ENCODE results near the gene THAP4.
"Not testable (repeated sequence)": the region's sequence is repeated elsewhere in the genome, so short reads cannot be mapped to it uniquely, and the experiment has no call there.

THAP4 gene

DNA sequence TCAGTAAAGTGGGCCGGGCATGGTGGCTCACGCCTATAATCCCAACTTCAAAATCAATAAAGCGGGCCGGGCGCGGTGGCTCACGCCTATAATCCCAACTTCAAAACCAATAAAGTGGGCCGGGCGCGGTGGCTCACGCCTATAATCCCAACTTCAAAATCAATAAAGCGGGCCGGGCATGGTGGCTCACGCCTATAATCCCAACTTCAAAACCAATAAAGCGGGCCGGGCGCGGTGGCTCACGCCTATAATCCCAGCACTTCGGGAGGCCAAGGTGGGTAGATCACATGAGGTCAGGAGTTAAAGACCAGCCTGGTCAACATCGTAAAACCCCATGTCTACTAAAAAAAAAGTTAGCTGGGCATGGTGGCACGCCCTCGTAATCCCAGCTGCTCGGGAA, 25.8 kb upstream of the THAP4 start:
- H3K4me1 ChIP-seq (ENCODE audit: insufficient read depth, low read length); H3K27me3 ChIP-seq (ENCODE audit: insufficient read depth, low read length); H3K27ac ChIP-seq (ENCODE audit: low read depth, low read length); H3K9ac ChIP-seq (ENCODE audit: low read depth, low read length); H3K9me3 ChIP-seq (ENCODE audit: insufficient read depth, low read depth, low read length); H3K4me3 ChIP-seq (ENCODE audit: low read length): not testable (repeated sequence)
- WGBS: 91% methylated on average over 24 of the region's 24 CpGs
- H3K36me3 ChIP-seq (ENCODE audit: insufficient read depth, low read length): peaks cover 47% of the 10 kb centered on the region

DNA sequence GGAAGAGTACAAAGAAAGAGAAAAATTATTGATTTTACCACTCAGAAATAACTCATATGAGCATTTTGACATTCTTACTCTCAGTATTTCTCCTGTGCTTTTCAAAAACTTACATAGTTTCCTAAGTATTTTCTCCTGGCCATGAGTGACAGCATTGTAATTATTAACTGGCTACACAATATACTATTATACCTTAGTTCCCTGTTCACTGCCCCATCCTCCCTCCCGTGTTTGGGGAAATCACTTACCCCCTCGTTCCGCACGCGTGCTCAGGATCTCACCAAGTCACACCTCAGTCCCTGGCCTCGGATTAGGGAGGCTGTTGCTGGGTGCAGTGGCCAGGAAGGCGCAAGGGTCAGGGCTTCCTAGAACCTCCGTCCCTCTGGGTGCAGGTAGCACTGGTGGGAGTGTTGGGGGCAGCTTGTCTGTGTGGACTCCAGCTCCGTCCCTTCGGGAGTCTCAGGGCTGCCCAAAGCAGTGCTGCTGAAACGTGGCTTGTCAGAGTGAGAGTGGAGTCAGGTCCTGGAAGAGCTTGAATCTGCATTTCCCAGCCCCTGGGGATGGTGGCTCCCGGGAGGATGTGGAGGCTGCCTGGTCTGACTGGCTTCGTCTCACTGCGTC, 23.7 kb upstream of the THAP4 start:
- Histone ChIP-seq H3K4me3 (ENCODE audit: low read length) (no peak overlapping the region), H3K9me3 (ENCODE audit: insufficient read depth, low read depth, low read length) (no peaks in the 10 kb centered on the region), H3K27me3 (ENCODE audit: insufficient read depth, low read length) (no peaks in the 10 kb centered on the region), H3K9ac (ENCODE audit: low read depth, low read length) (no peak overlapping the region), H3K4me1 (ENCODE audit: insufficient read depth, low read length) (no peaks in the 10 kb centered on the region), H3K36me3 (ENCODE audit: insufficient read depth, low read length) (peaks cover 47% of the 10 kb centered on the region), H3K27ac (ENCODE audit: low read depth, low read length) (no peak overlapping the region)
- 93% methylated on average over 14 of the region's 14 CpGs for WGBS

GRCh38 chr2:241659150-241659739, 22.3 kb upstream of the THAP4 start:
- peaks cover 61% of the 10 kb centered on the region for H3K36me3 ChIP-seq (ENCODE audit: insufficient read depth, low read length)
- no peaks in the 10 kb centered on the region for H3K9me3 ChIP-seq (ENCODE audit: insufficient read depth, low read depth, low read length)

GRCh38 chr2:241658296-241658695, 21.3 kb upstream of the THAP4 start:
- H3K27me3 ChIP-seq (ENCODE audit: insufficient read depth, low read length): no peaks in the 10 kb centered on the region
- H3K36me3 ChIP-seq (ENCODE audit: insufficient read depth, low read length): peaks cover 68% of the 10 kb centered on the region
- H3K9me3 ChIP-seq (ENCODE audit: insufficient read depth, low read depth, low read length): no peaks in the 10 kb centered on the region
- no peak overlapping the region for H3K27ac ChIP-seq (ENCODE audit: low read depth, low read length)
- 79% methylated on average over 5 of the region's 5 CpGs for WGBS
- no peak overlapping the region for H3K9ac ChIP-seq (ENCODE audit: low read depth, low read length)
- H3K4me3 ChIP-seq (ENCODE audit: low read length): no peak overlapping the region
- H3K4me1 ChIP-seq (ENCODE audit: insufficient read depth, low read length): no peaks in the 10 kb centered on the region

More at GRCh38 chr2:241659150-241659739, 22.3 kb upstream of the THAP4 start:
- Histone ChIP-seq H3K9ac (ENCODE audit: low read depth, low read length) (no peak overlapping the region), H3K27ac (ENCODE audit: low read depth, low read length) (no peak overlapping the region; the same call in 1 of the 2 replicates), H3K4me1 (ENCODE audit: insufficient read depth, low read length) (no peaks in the 10 kb centered on the region), H3K27me3 (ENCODE audit: insufficient read depth, low read length) (no peaks in the 10 kb centered on the region), H3K4me3 (ENCODE audit: low read length) (no peak overlapping the region)
- WGBS: 80% methylated on average over 26 of the region's 26 CpGs

GRCh38 chr2:241657786-241658254, 20.9 kb upstream of the THAP4 start:
- H3K27ac ChIP-seq (ENCODE audit: low read depth, low read length): no peak overlapping the region
- WGBS: 86% methylated on average over 15 of the region's 15 CpGs
- no peaks in the 10 kb centered on the region for H3K4me1 ChIP-seq (ENCODE audit: insufficient read depth, low read length)
- no peak overlapping the region for H3K4me3 ChIP-seq (ENCODE audit: low read length)
- peaks cover 71% of the 10 kb centered on the region for H3K36me3 ChIP-seq (ENCODE audit: insufficient read depth, low read length)
- no peaks in the 10 kb centered on the region for H3K27me3 ChIP-seq (ENCODE audit: insufficient read depth, low read length)
- no peak overlapping the region for H3K9ac ChIP-seq (ENCODE audit: low read depth, low read length)
- H3K9me3 ChIP-seq (ENCODE audit: insufficient read depth, low read depth, low read length): no peaks in the 10 kb centered on the region

DNA sequence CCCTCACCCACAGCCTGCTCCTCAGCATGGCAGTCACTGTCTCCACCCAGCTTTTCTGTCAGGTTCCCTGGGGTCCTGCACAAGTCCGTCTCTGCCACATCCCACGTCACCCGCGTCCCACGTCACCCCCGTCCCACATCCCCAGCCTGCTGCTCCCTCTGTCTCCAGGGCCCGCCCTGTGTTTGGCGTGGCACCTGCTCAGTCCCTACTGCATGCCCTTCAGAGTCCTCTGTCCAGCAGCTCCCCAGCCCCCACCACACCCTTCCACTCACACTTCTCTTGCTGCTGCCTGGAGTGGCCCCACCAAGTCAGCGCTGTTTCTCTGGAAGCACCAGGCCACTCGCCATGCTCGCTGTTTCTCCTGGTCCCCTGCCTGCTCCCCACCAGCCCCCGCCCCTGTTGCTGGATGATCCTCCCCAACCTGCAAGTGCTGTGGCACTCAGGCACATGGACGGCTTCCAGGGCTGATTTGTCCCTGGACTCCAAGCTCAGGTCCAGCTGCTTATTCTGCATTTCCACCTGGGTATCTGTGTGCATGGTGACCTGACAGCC, 19.3 kb upstream of the THAP4 start:
- H3K9ac ChIP-seq (ENCODE audit: low read depth, low read length): no peak overlapping the region; the same call in 1 of the 2 replicates
- WGBS: 96% methylated on average over 13 of the region's 13 CpGs
- no peak overlapping the region for H3K27ac ChIP-seq (ENCODE audit: low read depth, low read length)
- no peaks in the 10 kb centered on the region for H3K27me3 ChIP-seq (ENCODE audit: insufficient read depth, low read length)
- H3K4me1 ChIP-seq (ENCODE audit: insufficient read depth, low read length): no peaks in the 10 kb centered on the region
- H3K36me3 ChIP-seq (ENCODE audit: insufficient read depth, low read length): peaks cover 79% of the 10 kb centered on the region
- no peaks in the 10 kb centered on the region for H3K9me3 ChIP-seq (ENCODE audit: insufficient read depth, low read depth, low read length)
- H3K4me3 ChIP-seq (ENCODE audit: low read length): no peak overlapping the region

DNA sequence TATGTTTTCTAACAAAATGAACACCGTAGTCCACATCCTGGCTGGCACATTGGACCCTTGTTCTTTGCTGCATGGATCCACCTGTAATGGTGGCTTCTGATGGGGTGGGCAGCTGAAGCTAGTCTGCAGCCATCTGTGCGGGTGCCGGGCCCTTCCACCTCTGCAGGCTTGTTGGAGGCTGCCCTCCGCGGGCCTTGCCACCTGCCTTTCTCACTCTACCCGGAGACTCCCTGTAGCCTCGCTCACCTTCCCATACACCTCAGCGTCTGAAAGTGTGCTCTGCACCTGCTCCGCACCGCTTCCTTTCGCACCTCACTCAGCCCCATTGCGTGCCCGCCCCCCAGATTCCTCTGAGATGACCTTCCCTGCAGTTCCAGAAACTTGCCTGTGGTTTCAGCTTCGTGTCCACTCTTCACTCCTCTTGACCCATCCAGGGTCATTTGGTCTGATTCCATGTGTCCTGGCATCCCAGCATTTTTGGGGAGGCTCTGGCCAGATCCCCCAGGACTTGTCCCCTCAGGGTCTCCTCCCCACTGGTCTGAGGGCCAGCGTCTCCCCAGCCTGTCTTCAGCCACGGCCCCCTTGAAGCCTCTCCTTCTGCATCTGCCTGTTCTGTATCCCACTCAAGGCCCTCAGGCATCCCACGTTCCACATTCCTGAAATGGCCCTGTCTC, 18.7 kb upstream of the THAP4 start:
- no peak overlapping the region for H3K27ac ChIP-seq (ENCODE audit: low read depth, low read length)
- H3K9me3 ChIP-seq (ENCODE audit: insufficient read depth, low read depth, low read length): no peaks in the 10 kb centered on the region
- H3K27me3 ChIP-seq (ENCODE audit: insufficient read depth, low read length): no peaks in the 10 kb centered on the region
- no peak overlapping the region; the same call in 1 of the 2 replicates for H3K9ac ChIP-seq (ENCODE audit: low read depth, low read length)
- no peak overlapping the region for H3K4me3 ChIP-seq (ENCODE audit: low read length)
- H3K36me3 ChIP-seq (ENCODE audit: insufficient read depth, low read length): peaks cover 77% of the 10 kb centered on the region
- H3K4me1 ChIP-seq (ENCODE audit: insufficient read depth, low read length): no peaks in the 10 kb centered on the region
- WGBS: 94% methylated on average over 17 of the region's 17 CpGs

DNA sequence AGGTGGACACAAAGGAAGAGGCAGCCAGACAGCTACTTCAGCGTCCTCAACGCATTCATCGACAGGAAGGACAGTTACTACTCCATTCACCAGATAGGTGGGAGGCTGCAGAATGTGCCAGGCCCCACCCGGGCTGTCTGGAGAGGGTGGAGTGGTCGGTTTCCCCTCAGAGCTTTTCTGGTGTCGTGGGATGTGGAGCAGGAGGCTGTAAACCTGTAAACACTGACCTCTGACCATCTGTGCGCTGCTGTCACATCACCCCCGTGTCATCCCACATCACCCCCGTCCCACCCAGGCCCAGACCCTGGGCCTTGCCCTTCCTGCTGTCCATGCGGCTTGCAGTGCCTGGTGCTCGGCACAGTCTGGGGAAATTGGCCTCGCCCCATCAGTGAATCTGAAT, 17.6 kb upstream of the THAP4 start:
- H3K4me3 ChIP-seq (ENCODE audit: low read length): no peak overlapping the region
- 95% methylated on average over 12 of the region's 12 CpGs for whole genome bisulfite sequencing
- peaks cover 68% of the 10 kb centered on the region for H3K36me3 ChIP-seq (ENCODE audit: insufficient read depth, low read length)
- H3K27me3 ChIP-seq (ENCODE audit: insufficient read depth, low read length): no peaks in the 10 kb centered on the region
- H3K4me1 ChIP-seq (ENCODE audit: insufficient read depth, low read length): 0 out of 2 replicates have a peak, but pooled peaks cover 3% of the 10 kb centered on the region
- H3K9ac ChIP-seq (ENCODE audit: low read depth, low read length): no peak overlapping the region
- no peak overlapping the region for H3K27ac ChIP-seq (ENCODE audit: low read depth, low read length)
- no peaks in the 10 kb centered on the region for H3K9me3 ChIP-seq (ENCODE audit: insufficient read depth, low read depth, low read length)

- Histone ChIP-seq H3K9me3 (ENCODE audit: insufficient read depth, low read depth, low read length) (no peaks in the 10 kb centered on the region), H3K27me3 (ENCODE audit: insufficient read depth, low read length) (no peaks in the 10 kb centered on the region), H3K4me3 (ENCODE audit: low read length) (no peak overlapping the region), H3K36me3 (ENCODE audit: insufficient read depth, low read length) (peaks cover 59% of the 10 kb centered on the region), H3K4me1 (ENCODE audit: insufficient read depth, low read length) (0 out of 2 replicates have a peak, but pooled peaks cover 3% of the 10 kb centered on the region), H3K9ac (ENCODE audit: low read depth, low read length) (no peak overlapping the region), H3K27ac (ENCODE audit: low read depth, low read length) (no peak overlapping the region)
- WGBS: 97% methylated on average over 13 of the region's 13 CpGs
These were observed 16.3 kb upstream of the THAP4 start for GRCh38 chr2:241653210-241653750.

DNA sequence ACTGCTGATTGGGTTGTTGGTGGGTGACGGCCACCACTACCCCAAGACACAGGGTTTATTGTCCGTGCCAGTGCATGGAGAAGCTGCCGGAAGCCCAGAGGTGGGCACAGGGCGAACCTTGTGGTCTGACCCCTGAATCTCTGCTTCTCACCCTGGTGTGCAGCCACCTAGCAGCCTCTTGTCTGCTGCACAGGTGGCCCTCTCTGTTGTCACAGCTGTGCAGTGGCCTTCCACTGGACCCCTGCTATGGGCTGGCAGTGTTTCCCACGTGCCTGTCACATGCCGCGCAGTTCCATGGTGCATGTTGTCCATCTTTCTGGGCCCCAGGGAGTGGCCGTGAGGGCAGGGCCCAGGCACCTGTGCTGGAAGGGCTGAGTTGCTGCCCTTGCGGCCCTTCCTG, 15.8 kb upstream of the THAP4 start:
- 0 out of 2 replicates have a peak, but pooled peaks cover 3% of the 10 kb centered on the region for H3K4me1 ChIP-seq (ENCODE audit: insufficient read depth, low read length)
- H3K4me3 ChIP-seq (ENCODE audit: low read length): no peak overlapping the region
- no peaks in the 10 kb centered on the region for H3K9me3 ChIP-seq (ENCODE audit: insufficient read depth, low read depth, low read length)
- H3K36me3 ChIP-seq (ENCODE audit: insufficient read depth, low read length): peaks cover 56% of the 10 kb centered on the region
- no peak overlapping the region for H3K9ac ChIP-seq (ENCODE audit: low read depth, low read length)
- no peak overlapping the region for H3K27ac ChIP-seq (ENCODE audit: low read depth, low read length)
- no peaks in the 10 kb centered on the region for H3K27me3 ChIP-seq (ENCODE audit: insufficient read depth, low read length)
- WGBS: 96% methylated on average over 9 of the region's 9 CpGs

- Histone ChIP-seq H3K27ac (ENCODE audit: low read depth, low read length) (no peak overlapping the region), H3K9me3 (ENCODE audit: insufficient read depth, low read depth, low read length) (no peaks in the 10 kb centered on the region), H3K9ac (ENCODE audit: low read depth, low read length) (no peak overlapping the region), H3K4me3 (ENCODE audit: low read length) (no peak overlapping the region), H3K27me3 (ENCODE audit: insufficient read depth, low read length) (no peaks in the 10 kb centered on the region), H3K36me3 (ENCODE audit: insufficient read depth, low read length) (peaks cover 54% of the 10 kb centered on the region), H3K4me1 (ENCODE audit: insufficient read depth, low read length) (0 out of 2 replicates have a peak, but pooled peaks cover 3% of the 10 kb centered on the region)
- over 99% methylated on average over 8 of the region's 9 CpGs for WGBS
These were observed 15.2 kb upstream of the THAP4 start for GRCh38 chr2:241652142-241652541.
